GM18951 (cell line): ENCODE results near the gene GJB3.
"Not testable (repeated sequence)": the region's sequence is repeated elsewhere in the genome, so short reads cannot be mapped to it uniquely, and the experiment has no call there.

Experiments used
- POLR2A ChIP-seq: IDR thresholded peaks from 4 replicates; pipeline ENCODE4 v1.6.1; 2011; ENCODE audit warnings: mild to moderate bottlenecking; ENCODE audit not compliant: insufficient read length, insufficient read depth; ENCODE audit errors: extremely low read depth
- in situ Hi-C: fragments of 300-500 bp; cut with MboI; formaldehyde crosslinking; loops from one replicate; pipeline ENCODE4 v1.12.0; 2022; ENCODE audit warnings: low sequenced_read_pairs, mixed read lengths, inconsistent platforms; ENCODE audit not compliant: unreplicated experiment

The GJB3 gene

DNA sequence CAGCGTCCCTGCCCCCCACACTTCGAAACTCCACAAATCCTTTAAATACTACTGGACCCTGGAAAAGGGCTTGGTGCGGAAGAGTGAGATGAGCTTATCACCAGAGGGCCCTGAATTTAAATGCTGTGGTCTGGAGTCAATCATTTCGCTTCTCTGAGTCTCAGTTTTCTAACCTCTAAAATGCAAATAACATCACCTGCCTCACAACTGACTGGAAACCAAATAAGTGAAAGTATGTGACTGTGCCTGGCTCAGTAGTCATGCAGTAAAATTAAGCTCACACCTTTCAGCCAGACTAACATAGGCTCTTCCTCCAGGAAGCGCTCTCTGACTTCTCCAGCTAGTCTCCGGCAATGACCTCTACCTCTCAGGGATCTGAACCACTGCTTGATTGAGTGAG is 16.0 kb downstream of the GJB3 start:
- in situ Hi-C loops, result no loop called here
- no peak for TF ChIP-seq POLR2A

- no peak for TF ChIP-seq POLR2A
- in situ Hi-C loops, result no loop called here
These were observed 19.2 kb downstream of the GJB3 start for GRCh38 chr1:34800214-34800613.

- no peak for TF ChIP-seq POLR2A
- in situ Hi-C loops, result no loop called here
These were observed 22.8 kb downstream of the GJB3 start for GRCh38 chr1:34803770-34804169.

DNA sequence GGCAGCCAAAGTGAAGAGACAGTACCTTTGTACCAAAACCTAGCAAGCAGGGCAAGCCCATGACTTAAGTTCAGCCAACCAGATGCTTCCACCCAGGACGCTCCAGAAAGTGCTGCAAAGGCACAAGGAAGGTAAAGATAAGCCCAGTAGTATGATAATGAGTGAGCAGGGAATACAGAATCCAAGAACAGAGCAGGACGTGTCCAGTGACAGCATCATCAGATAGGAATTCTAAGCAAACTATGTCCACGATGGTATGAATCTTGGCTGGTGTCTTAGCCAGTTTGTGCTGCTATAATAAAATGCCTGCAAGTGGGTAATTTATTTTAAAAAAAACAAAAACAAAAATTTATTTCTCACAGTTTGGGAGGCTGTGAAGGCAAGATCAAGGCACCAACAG is 25.4 kb downstream of the GJB3 start:
- no peak for TF ChIP-seq POLR2A
- in situ Hi-C loops, result no loop called here

DNA sequence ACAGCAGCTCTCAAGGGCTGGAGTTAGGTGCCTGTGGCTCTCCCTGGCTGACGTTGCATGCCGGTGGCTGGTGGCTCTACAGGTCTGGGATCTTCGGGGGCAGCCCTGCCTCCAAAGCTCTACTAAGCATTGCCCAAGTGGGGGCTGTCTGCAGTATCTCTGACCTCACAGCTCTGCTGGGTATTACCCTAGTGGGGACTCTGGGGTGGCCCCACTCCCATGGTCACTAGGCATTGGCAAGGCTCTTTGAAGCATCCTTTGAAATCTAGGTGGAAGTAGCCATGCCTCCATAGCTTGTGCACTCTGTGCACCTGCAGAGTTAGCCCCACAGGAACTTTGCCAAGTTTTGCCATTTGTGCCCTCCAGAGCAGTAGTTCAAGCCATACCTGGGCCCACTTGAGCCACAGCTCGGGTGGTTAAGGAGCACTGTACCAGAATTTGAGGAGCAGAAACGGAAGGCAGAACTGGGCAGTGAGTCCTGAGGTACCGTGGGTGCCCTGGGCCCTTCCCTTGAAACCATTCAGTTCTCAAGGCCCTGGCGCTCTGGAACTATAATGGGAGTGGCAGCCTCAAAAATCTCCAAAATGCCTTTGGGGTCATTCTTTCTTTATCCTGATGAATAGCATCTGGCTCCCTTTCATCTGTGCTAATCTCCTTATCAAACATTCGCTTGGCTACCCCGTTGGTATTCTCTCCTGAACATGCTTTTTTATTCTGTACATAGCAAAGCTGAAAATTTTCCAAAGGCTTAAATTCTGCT is 27.2 kb downstream of the GJB3 start:
- in situ Hi-C loops, result no loop called here
- no peak for TF ChIP-seq POLR2A

GRCh38 chr1:34810781-34811180 is 29.8 kb downstream of the GJB3 start:
- in situ Hi-C loops, result not testable (repeated sequence)

GRCh38 chr1:34816332-34816731 is 35.3 kb downstream of the GJB3 start:
- no peak for TF ChIP-seq POLR2A
- in situ Hi-C loops, result no loop called here

DNA sequence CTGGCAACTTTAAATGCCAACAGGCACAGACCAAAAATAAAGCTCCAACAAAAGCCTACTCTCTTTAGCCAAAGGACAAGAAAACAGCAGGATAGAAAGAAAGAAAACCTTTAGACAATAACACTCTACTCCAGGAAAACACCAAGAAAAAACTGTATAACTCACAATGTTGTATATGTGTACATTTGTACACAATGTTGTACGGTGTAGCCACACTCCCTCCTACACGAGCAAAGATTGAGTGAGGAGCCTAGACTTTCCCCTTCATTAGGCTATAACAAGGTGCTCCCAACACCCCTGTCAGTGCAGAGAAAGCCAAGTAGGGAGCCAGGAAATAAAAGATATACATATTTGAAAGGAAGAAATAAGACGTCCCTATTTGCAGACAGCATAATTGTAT is 35.8 kb downstream of the GJB3 start:
- no peak for TF ChIP-seq POLR2A
- in situ Hi-C loops, result no loop called here

GRCh38 chr1:34818862-34819261 is 37.8 kb downstream of the GJB3 start:
- in situ Hi-C loops, result not testable (repeated sequence)

DNA sequence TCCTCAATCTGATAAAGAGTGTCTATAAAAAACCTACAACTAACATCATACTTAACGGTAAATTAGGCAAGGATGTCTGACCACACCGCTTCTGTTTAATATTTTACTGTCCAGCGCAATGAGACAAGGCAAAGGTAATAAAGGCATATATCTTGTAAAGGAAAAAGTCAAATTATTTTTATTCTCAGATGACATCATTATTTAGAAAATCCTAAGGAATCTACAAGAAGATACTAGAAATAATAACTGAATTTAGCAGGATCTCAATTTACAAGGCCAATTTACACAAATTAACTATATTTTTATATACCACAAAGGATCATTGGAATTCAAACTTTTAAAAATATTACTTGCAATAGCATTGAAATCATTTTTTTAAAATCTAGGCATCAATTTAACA is 41.2 kb downstream of the GJB3 start:
- in situ Hi-C loops, result no loop called here
- no peak for TF ChIP-seq POLR2A

GRCh38 chr1:34824817-34825454 is 43.9 kb downstream of the GJB3 start:
- in situ Hi-C loops, result no loop called here
- TF ChIP-seq POLR2A, result no peak

GRCh38 chr1:34825455-34826091 is 44.6 kb downstream of the GJB3 start:
- TF ChIP-seq POLR2A, result no peak
- in situ Hi-C loops, result no loop called here

- in situ Hi-C loops, result no loop called here
- TF ChIP-seq POLR2A, result no peak
These were observed 46.4 kb downstream of the GJB3 start for GRCh38 chr1:34827341-34827941.

- in situ Hi-C loops, result no loop called here
- TF ChIP-seq POLR2A, result no peak
These were observed 47.6 kb downstream of the GJB3 start for GRCh38 chr1:34828611-34829010.

DNA sequence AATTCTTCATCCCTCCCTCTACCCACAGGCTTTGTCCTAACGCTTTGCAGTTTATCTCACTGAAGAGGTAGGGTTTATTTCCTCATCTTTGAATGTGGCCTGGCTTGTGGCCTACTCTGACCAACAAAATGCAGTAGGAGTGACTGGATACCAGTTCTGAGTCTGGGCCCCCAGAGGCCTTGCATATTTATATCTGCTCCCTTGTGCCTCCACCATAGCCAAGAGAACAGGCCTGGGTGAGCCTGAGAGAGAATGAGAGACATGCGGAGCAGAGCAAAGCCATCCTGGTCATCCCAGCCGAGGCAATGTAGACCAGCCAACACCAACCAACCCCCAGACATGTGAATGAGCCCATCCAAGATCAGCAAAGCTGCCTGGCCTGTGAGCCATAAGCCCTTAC is 48.2 kb downstream of the GJB3 start:
- TF ChIP-seq POLR2A, result no peak
- in situ Hi-C loops, result no loop called here
